Measurements from ENCODE around the gene EPHX1. TPM values are rescaled to one million over a fixed set of nuclear protein-coding genes. Genes with fewer than 3 reads are reported as not detected.
"Not testable (repeated sequence)": the region's sequence is repeated elsewhere in the genome, so short reads cannot be mapped to it uniquely, and the experiment has no call there.

EPHX1 gene
- total and polyA plus RNA-seq, 10 of the 15 experiments (the other 5 are each of a cell fraction or from before 2014, with no cell fraction given), result 0.33 to 2.9 (median 0.78) TPM; not detected in 2

GRCh38 chr1:225806249-225806648 lies 3.7 kb upstream of the EPHX1 start:
- no peaks in the 10 kb centered on the region for H3K79me2 ChIP-seq (ENCODE audit: control insufficient read depth, insufficient read depth, low read length)
- no peaks in the 10 kb centered on the region for H3K4me1 ChIP-seq (ENCODE audit: control insufficient read depth, insufficient read depth, low read length)
- ChIA-PET RAD21 (ENCODE audit: unreplicated experiment) (no interaction called here), SMC1A (ENCODE audit: uncharacterized antibody, unreplicated experiment) (interaction anchor here (0.6 kb wide), 1 partner anchor 205 kb away, joined by 3 read pairs; no protein-coding TSS in a partner anchor), CTCF (no interaction called here), POLR2A (interaction anchor here (0.7 kb wide), 1 partner anchor 218 kb away, joined by 5 read pairs; no protein-coding TSS in a partner anchor)
- no peak for ATAC-seq
- intact Hi-C loops (cut with micrococcal nuclease; ENCODE audit: unreplicated experiment) (no loop called here), in situ Hi-C loops (cut with MboI) (no loop called here)
- 95% methylated on average over 1 of the region's 1 CpG for WGBS (ENCODE audit: insufficient coverage, insufficient replicate concordance, low lambda C conversion rate, missing lambda C conversion rate)
- no peaks in the 10 kb centered on the region for H4K20me1 ChIP-seq (ENCODE audit: control insufficient read depth, insufficient read depth)
- no peak for FAIRE-seq
- no peaks in the 10 kb centered on the region for H3K9me3 ChIP-seq (replicated peaks; ENCODE audit: control insufficient read depth, insufficient read depth, low read length)
- TF ChIP-seq MEF2A (IDR thresholded peaks at IDR 0.05; ENCODE audit: insufficient read depth, low read depth, low read length) (no peak), NRF1 (conservative IDR thresholded peaks at IDR 0.05; ENCODE audit: low read depth, low read length) (no peak), STAT3 (IDR thresholded peaks at IDR 0.05; ENCODE audit: low read depth, low read length) (no peak), ATF3 (IDR thresholded peaks at IDR 0.05; ENCODE audit: borderline replicate concordance, extremely low read depth, low read depth, low read length) (no peak), SIX5 (IDR thresholded peaks at IDR 0.05; ENCODE audit: low read depth, low read length, severe bottlenecking) (no peak), ZNF24 (IDR thresholded peaks at IDR 0.05) (no peak), SP1 (IDR thresholded peaks at IDR 0.05; ENCODE audit: low read depth, low read length) (no peak), RAD21 (IDR thresholded peaks at IDR 0.05; ENCODE audit: insufficient read depth, low read depth, low read length) (no peak), RB1 (IDR thresholded peaks at IDR 0.05; ENCODE audit: borderline replicate concordance) (no peak), RFX5 (IDR thresholded peaks at IDR 0.05; ENCODE audit: low read depth, low read length) (no peak), EED (IDR thresholded peaks at IDR 0.05; ENCODE audit: low read depth) (no peak), PAX5 (IDR thresholded peaks at IDR 0.05; ENCODE audit: borderline replicate concordance, low read depth, low read length) (no peak), GATAD2B (conservative IDR thresholded peaks at IDR 0.05; ENCODE audit: low read depth) (no peak), SUZ12 (IDR thresholded peaks at IDR 0.05; ENCODE audit: unreplicated experiment) (no peak), ATF2 (IDR thresholded peaks at IDR 0.05; ENCODE audit: low read length) (no peak), SREBF2 (IDR thresholded peaks at IDR 0.05; ENCODE audit: low read length) (no peak)
- no peak overlapping the region for H2AFZ ChIP-seq (ENCODE audit: control insufficient read depth, low read depth, low read length)
- BruUV-seq (replicated peaks), result no TSS peak
- H3K4me2 ChIP-seq (ENCODE audit: control insufficient read depth, insufficient read depth), result no peak overlapping the region
- H3K36me3 ChIP-seq (ENCODE audit: control insufficient read depth in 2 of 2, insufficient read depth in 2 of 2, low read length in 1 of 2), result no peaks in the 10 kb centered on the region
- no peaks in the 10 kb centered on the region for H3K27me3 ChIP-seq (replicated peaks in 1 of 2; ENCODE audit: control insufficient read depth in 2 of 2, insufficient read depth in 2 of 2, low read length in 1 of 2)
- DNase-seq (ENCODE audit: low read depth, low spot score), result no peak
- no peak overlapping the region for H3K4me3 ChIP-seq
- H3K9ac ChIP-seq (ENCODE audit: control insufficient read depth, insufficient read depth, low read length), result no peak overlapping the region
- no peak overlapping the region for H3K27ac ChIP-seq (ENCODE audit: control insufficient read depth, insufficient read depth)

GRCh38 chr1:225806736-225807135 lies 3.2 kb upstream of the EPHX1 start:
- FAIRE-seq; ATAC-seq; H2AFZ ChIP-seq (ENCODE audit: control insufficient read depth, low read depth, low read length); in situ Hi-C loops (cut with MboI); H3K9ac ChIP-seq (ENCODE audit: control insufficient read depth, insufficient read depth, low read length); H3K27me3 ChIP-seq (replicated peaks in 1 of 2; ENCODE audit: control insufficient read depth in 2 of 2, insufficient read depth in 2 of 2, low read length in 1 of 2); H3K27ac ChIP-seq (ENCODE audit: control insufficient read depth, insufficient read depth); RAD21 ChIA-PET (ENCODE audit: unreplicated experiment); H4K20me1 ChIP-seq (ENCODE audit: control insufficient read depth, insufficient read depth); DNase-seq (ENCODE audit: low read depth, low spot score); CTCF ChIA-PET; H3K79me2 ChIP-seq (ENCODE audit: control insufficient read depth, insufficient read depth, low read length); BruUV-seq (replicated peaks); H3K4me1 ChIP-seq (ENCODE audit: control insufficient read depth, insufficient read depth, low read length); H3K36me3 ChIP-seq (ENCODE audit: control insufficient read depth in 2 of 2, insufficient read depth in 2 of 2, low read length in 1 of 2); H3K9me3 ChIP-seq (replicated peaks; ENCODE audit: control insufficient read depth, insufficient read depth, low read length); intact Hi-C loops (cut with micrococcal nuclease; ENCODE audit: unreplicated experiment); H3K4me2 ChIP-seq (ENCODE audit: control insufficient read depth, insufficient read depth); H3K4me3 ChIP-seq: not testable (repeated sequence)
- WGBS (ENCODE audit: insufficient coverage, insufficient replicate concordance, low lambda C conversion rate, missing lambda C conversion rate), result 92% methylated on average over 3 of the region's 3 CpGs
- SMC1A ChIA-PET (ENCODE audit: uncharacterized antibody, unreplicated experiment), result interaction anchor here (0.6 kb wide), 1 partner anchor 204 kb away, joined by 3 read pairs; no protein-coding TSS in a partner anchor
- POLR2A ChIA-PET, result interaction anchor here (0.7 kb wide), 1 partner anchor 218 kb away, joined by 5 read pairs; no protein-coding TSS in a partner anchor
